ENCODE results near the gene VSIG10.

The VSIG10 gene

GRCh38 chr12:118125743-118126118 is 21.9 kb upstream of the VSIG10 start:
- Mint-ChIP-seq H3K4me3 (no peak overlapping the region), H3K9me3 (no peaks in the 10 kb centered on the region), H3K27ac (no peak overlapping the region), H3K4me1 (peaks cover 4% of the 10 kb centered on the region), H3K27me3 (no peaks in the 10 kb centered on the region), H3K36me3 (no peaks in the 10 kb centered on the region)

GRCh38 chr12:118124333-118124874 is 20.6 kb upstream of the VSIG10 start:
- Mint-ChIP-seq H3K4me3 (no peak overlapping the region), H3K9me3 (no peaks in the 10 kb centered on the region), H3K36me3 (no peaks in the 10 kb centered on the region), H3K27me3 (no peaks in the 10 kb centered on the region), H3K4me1 (peaks cover 9% of the 10 kb centered on the region), H3K27ac (no peak overlapping the region)

GRCh38 chr12:118122264-118122663 is 18.5 kb upstream of the VSIG10 start:
- H3K9me3 Mint-ChIP-seq: no peaks in the 10 kb centered on the region
- no peaks in the 10 kb centered on the region for H3K27me3 Mint-ChIP-seq
- no peaks in the 10 kb centered on the region for H3K36me3 Mint-ChIP-seq

GRCh38 chr12:118120579-118121363 is 17.0 kb upstream of the VSIG10 start:
- Mint-ChIP-seq H3K27me3 (no peaks in the 10 kb centered on the region), H3K36me3 (no peaks in the 10 kb centered on the region), H3K9me3 (no peaks in the 10 kb centered on the region), H3K27ac (no peak overlapping the region), H3K4me1 (peaks cover 9% of the 10 kb centered on the region), H3K4me3 (no peak overlapping the region)

More at GRCh38 chr12:118122264-118122663, 18.5 kb upstream of the VSIG10 start:
- Mint-ChIP-seq H3K27ac (no peak overlapping the region), H3K4me1 (peaks cover 9% of the 10 kb centered on the region), H3K4me3 (no peak overlapping the region)

GRCh38 chr12:118119449-118119879 is 15.7 kb upstream of the VSIG10 start:
- Mint-ChIP-seq H3K4me1 (peaks cover 9% of the 10 kb centered on the region), H3K27me3 (no peaks in the 10 kb centered on the region), H3K4me3 (no peak overlapping the region), H3K9me3 (no peaks in the 10 kb centered on the region), H3K36me3 (no peaks in the 10 kb centered on the region), H3K27ac (no peak overlapping the region)

GRCh38 chr12:118109088-118109487 is 5.3 kb upstream of the VSIG10 start:
- H3K4me1 Mint-ChIP-seq: peaks cover 4% of the 10 kb centered on the region
- no peaks in the 10 kb centered on the region for H3K36me3 Mint-ChIP-seq
- H3K27ac Mint-ChIP-seq: no peak overlapping the region
- peaks cover 7% of the 10 kb centered on the region for H3K27me3 Mint-ChIP-seq
- H3K4me3 Mint-ChIP-seq: no peak overlapping the region
- H3K9me3 Mint-ChIP-seq: no peaks in the 10 kb centered on the region

- Mint-ChIP-seq H3K9me3 (no peaks in the 10 kb centered on the region), H3K4me3 (no peak overlapping the region), H3K27me3 (peaks cover 11% of the 10 kb centered on the region), H3K4me1 (peaks cover 9% of the 10 kb centered on the region), H3K27ac (no peak overlapping the region), H3K36me3 (no peaks in the 10 kb centered on the region)
Observed at GRCh38 chr12:118107694-118108093, 3.9 kb upstream of the VSIG10 start.

- Mint-ChIP-seq H3K4me3 (no peak overlapping the region), H3K9me3 (no peaks in the 10 kb centered on the region), H3K4me1 (peaks cover 9% of the 10 kb centered on the region), H3K27ac (no peak overlapping the region), H3K27me3 (peaks cover 11% of the 10 kb centered on the region), H3K36me3 (no peaks in the 10 kb centered on the region)
Observed at GRCh38 chr12:118107011-118107410, 3.2 kb upstream of the VSIG10 start.

GRCh38 chr12:118103201-118103600 is 610 bp downstream of the VSIG10 start:
- Mint-ChIP-seq H3K36me3 (no peaks in the 10 kb centered on the region), H3K27me3 (peaks cover 16% of the 10 kb centered on the region), H3K4me1 (peaks cover 9% of the 10 kb centered on the region), H3K27ac (no peak overlapping the region), H3K4me3 (peak overlapping the region; percentile 84), H3K9me3 (no peaks in the 10 kb centered on the region)

- Mint-ChIP-seq H3K27ac (no peak overlapping the region), H3K36me3 (no peaks in the 10 kb centered on the region), H3K4me3 (peak overlapping the region; percentile 84), H3K9me3 (no peaks in the 10 kb centered on the region), H3K4me1 (peaks cover 9% of the 10 kb centered on the region), H3K27me3 (peaks cover 16% of the 10 kb centered on the region)
Observed at GRCh38 chr12:118102609-118103008, 1.2 kb downstream of the VSIG10 start.

- Mint-ChIP-seq H3K27ac (no peak overlapping the region), H3K36me3 (no peaks in the 10 kb centered on the region), H3K27me3 (peaks cover 16% of the 10 kb centered on the region), H3K9me3 (no peaks in the 10 kb centered on the region), H3K4me1 (peaks cover 9% of the 10 kb centered on the region), H3K4me3 (no peak overlapping the region)
Observed at GRCh38 chr12:118102070-118102469, 1.7 kb downstream of the VSIG10 start.

- Mint-ChIP-seq H3K27me3 (peaks cover 16% of the 10 kb centered on the region), H3K4me3 (no peak overlapping the region), H3K4me1 (peaks cover 9% of the 10 kb centered on the region), H3K36me3 (no peaks in the 10 kb centered on the region), H3K27ac (no peak overlapping the region), H3K9me3 (no peaks in the 10 kb centered on the region)
Observed at GRCh38 chr12:118101051-118101450, 2.8 kb downstream of the VSIG10 start.

GRCh38 chr12:118098911-118099671 is 4.7 kb downstream of the VSIG10 start:
- Mint-ChIP-seq H3K27me3 (peaks cover 9% of the 10 kb centered on the region), H3K4me1 (peaks cover 5% of the 10 kb centered on the region), H3K9me3 (no peaks in the 10 kb centered on the region), H3K27ac (no peak overlapping the region), H3K36me3 (no peaks in the 10 kb centered on the region), H3K4me3 (no peak overlapping the region)

GRCh38 chr12:118098401-118098800 is 5.4 kb downstream of the VSIG10 start:
- Mint-ChIP-seq H3K27ac (no peak overlapping the region), H3K36me3 (no peaks in the 10 kb centered on the region), H3K4me1 (peaks cover 5% of the 10 kb centered on the region), H3K9me3 (no peaks in the 10 kb centered on the region), H3K27me3 (peaks cover 9% of the 10 kb centered on the region), H3K4me3 (no peak overlapping the region)

- H3K9me3 Mint-ChIP-seq: no peaks in the 10 kb centered on the region
- no peaks in the 10 kb centered on the region for H3K36me3 Mint-ChIP-seq
- no peaks in the 10 kb centered on the region for H3K4me1 Mint-ChIP-seq
- no peak overlapping the region for H3K4me3 Mint-ChIP-seq
- peaks cover 3% of the 10 kb centered on the region for H3K27me3 Mint-ChIP-seq
- no peak overlapping the region for H3K27ac Mint-ChIP-seq
Observed at GRCh38 chr12:118094039-118094438, 9.8 kb downstream of the VSIG10 start.

GRCh38 chr12:118089782-118090181 is 14.0 kb downstream of the VSIG10 start:
- Mint-ChIP-seq H3K9me3 (no peaks in the 10 kb centered on the region), H3K27me3 (no peaks in the 10 kb centered on the region), H3K36me3 (no peaks in the 10 kb centered on the region), H3K4me3 (no peak overlapping the region), H3K4me1 (no peaks in the 10 kb centered on the region), H3K27ac (no peak overlapping the region)
